HG03095 (cell line): Measurements from ENCODE around the gene GOLGA3.
"Not testable (repeated sequence)": the region's sequence is repeated elsewhere in the genome, so short reads cannot be mapped to it uniquely, and the experiment has no call there.

Experiments used
- ATAC-seq: cut with Tn5 transposase; IDR thresholded peaks from one replicate; pipeline ENCODE4 v1.9.1; 2021; ENCODE audit warnings: moderate library complexity; ENCODE audit not compliant: unreplicated experiment

GOLGA3 gene

GRCh38 chr12:132828706-132829534 lies at the start of gene GOLGA3:
GOLGA3 (minus strand) TSS chr12:132828869; CDS start chr12:132822128, 6,741 bp downstream.
- peak; percentile 86 for ATAC-seq

GRCh38 chr12:132874620-132875019 lies 46.0 kb upstream of the GOLGA3 start:
- not testable (repeated sequence) for ATAC-seq

- no peak for ATAC-seq
These were observed 45.5 kb upstream of the GOLGA3 start for GRCh38 chr12:132874175-132874574.

- no peak for ATAC-seq
These were observed 45.1 kb upstream of the GOLGA3 start for GRCh38 chr12:132873724-132874123.

GRCh38 chr12:132872975-132873421 lies 44.3 kb upstream of the GOLGA3 start:
- no peak for ATAC-seq

GRCh38 chr12:132872073-132872855 lies 43.6 kb upstream of the GOLGA3 start:
- ATAC-seq, result no peak

- ATAC-seq, result no peak
These were observed 40.9 kb upstream of the GOLGA3 start for GRCh38 chr12:132869551-132869950.

- ATAC-seq, result no peak
These were observed 37.7 kb upstream of the GOLGA3 start for GRCh38 chr12:132866251-132866828.

- ATAC-seq, result no peak
These were observed 32.9 kb upstream of the GOLGA3 start for GRCh38 chr12:132861558-132861957.

- no peak for ATAC-seq
These were observed 30.1 kb upstream of the GOLGA3 start for GRCh38 chr12:132858718-132859266.

- not testable (repeated sequence) for ATAC-seq
These were observed 28.4 kb upstream of the GOLGA3 start for GRCh38 chr12:132857019-132857418.

GRCh38 chr12:132856581-132856980 lies 27.9 kb upstream of the GOLGA3 start:
- ATAC-seq, result no peak

- ATAC-seq, result not testable (repeated sequence)
These were observed 26.5 kb upstream of the GOLGA3 start for GRCh38 chr12:132855211-132855610.

- ATAC-seq, result no peak
These were observed 24.8 kb upstream of the GOLGA3 start for GRCh38 chr12:132853285-132854092.

GRCh38 chr12:132852496-132852895 lies 23.8 kb upstream of the GOLGA3 start:
- no peak for ATAC-seq

- ATAC-seq, result no peak
These were observed 22.8 kb upstream of the GOLGA3 start for GRCh38 chr12:132851465-132851864.

GRCh38 chr12:132850291-132850690 lies 21.6 kb upstream of the GOLGA3 start:
- ATAC-seq, result no peak

- ATAC-seq, result no peak
These were observed 19.9 kb upstream of the GOLGA3 start for GRCh38 chr12:132848521-132848920.

GRCh38 chr12:132847363-132848356 lies 19.0 kb upstream of the GOLGA3 start:
- no peak for ATAC-seq
